ENCODE measurements around the gene ABCA1.

Gene ABCA1

GRCh38 chr9:104820336-104820735 lies 107.6 kb downstream of the ABCA1 start:
- Histone ChIP-seq H3K9me3 (ENCODE audit: control insufficient read depth, insufficient read depth, low read length) (no peaks in the 10 kb centered on the region), H3K27me3 (ENCODE audit: control insufficient read depth, insufficient read depth, low read length) (no peaks in the 10 kb centered on the region), H3K4me1 (ENCODE audit: control insufficient read depth, insufficient read depth, low read length) (no peaks in the 10 kb centered on the region), H3K36me3 (ENCODE audit: control insufficient read depth, insufficient read depth, low read length) (peaks cover 56% of the 10 kb centered on the region), H3K9ac (ENCODE audit: low read depth, low read length) (no peak overlapping the region), H3K4me3 (ENCODE audit: low read depth, low read length) (no peak overlapping the region)

GRCh38 chr9:104819033-104819432 lies 108.9 kb downstream of the ABCA1 start:
- Histone ChIP-seq H3K9me3 (ENCODE audit: control insufficient read depth, insufficient read depth, low read length) (no peaks in the 10 kb centered on the region), H3K4me3 (ENCODE audit: low read depth, low read length) (no peak overlapping the region), H3K9ac (ENCODE audit: low read depth, low read length) (no peak overlapping the region), H3K4me1 (ENCODE audit: control insufficient read depth, insufficient read depth, low read length) (no peaks in the 10 kb centered on the region), H3K27me3 (ENCODE audit: control insufficient read depth, insufficient read depth, low read length) (no peaks in the 10 kb centered on the region), H3K36me3 (ENCODE audit: control insufficient read depth, insufficient read depth, low read length) (peaks cover 54% of the 10 kb centered on the region)

GRCh38 chr9:104817437-104817836 lies 110.5 kb downstream of the ABCA1 start:
- Histone ChIP-seq H3K9me3 (ENCODE audit: control insufficient read depth, insufficient read depth, low read length) (no peaks in the 10 kb centered on the region), H3K27me3 (ENCODE audit: control insufficient read depth, insufficient read depth, low read length) (no peaks in the 10 kb centered on the region), H3K36me3 (ENCODE audit: control insufficient read depth, insufficient read depth, low read length) (peaks cover 49% of the 10 kb centered on the region), H3K4me3 (ENCODE audit: low read depth, low read length) (no peak overlapping the region), H3K9ac (ENCODE audit: low read depth, low read length) (no peak overlapping the region), H3K4me1 (ENCODE audit: control insufficient read depth, insufficient read depth, low read length) (no peaks in the 10 kb centered on the region)

GRCh38 chr9:104815851-104816565 lies 111.9 kb downstream of the ABCA1 start:
- Histone ChIP-seq H3K36me3 (ENCODE audit: control insufficient read depth, insufficient read depth, low read length) (peaks cover 40% of the 10 kb centered on the region), H3K4me1 (ENCODE audit: control insufficient read depth, insufficient read depth, low read length) (no peaks in the 10 kb centered on the region), H3K27me3 (ENCODE audit: control insufficient read depth, insufficient read depth, low read length) (no peaks in the 10 kb centered on the region), H3K9me3 (ENCODE audit: control insufficient read depth, insufficient read depth, low read length) (no peaks in the 10 kb centered on the region), H3K9ac (ENCODE audit: low read depth, low read length) (no peak overlapping the region), H3K4me3 (ENCODE audit: low read depth, low read length) (no peak overlapping the region)

- peaks cover 12% of the 10 kb centered on the region for H3K36me3 ChIP-seq (ENCODE audit: control insufficient read depth, insufficient read depth, low read length)
- H3K4me1 ChIP-seq (ENCODE audit: control insufficient read depth, insufficient read depth, low read length) = no peaks in the 10 kb centered on the region
- no peak overlapping the region for H3K9ac ChIP-seq (ENCODE audit: low read depth, low read length)
- no peaks in the 10 kb centered on the region for H3K27me3 ChIP-seq (ENCODE audit: control insufficient read depth, insufficient read depth, low read length)
- no peak overlapping the region for H3K4me3 ChIP-seq (ENCODE audit: low read depth, low read length)
- H3K9me3 ChIP-seq (ENCODE audit: control insufficient read depth, insufficient read depth, low read length) = no peaks in the 10 kb centered on the region
Observed at GRCh38 chr9:104810421-104811339, 117.3 kb downstream of the ABCA1 start.

- H3K9me3 ChIP-seq (ENCODE audit: control insufficient read depth, insufficient read depth, low read length) = no peaks in the 10 kb centered on the region
- H3K36me3 ChIP-seq (ENCODE audit: control insufficient read depth, insufficient read depth, low read length) = peaks cover 17% of the 10 kb centered on the region
- no peaks in the 10 kb centered on the region for H3K4me1 ChIP-seq (ENCODE audit: control insufficient read depth, insufficient read depth, low read length)
Observed at GRCh38 chr9:104808035-104808614, 119.8 kb downstream of the ABCA1 start.

GRCh38 chr9:104805441-104805840 lies 122.5 kb downstream of the ABCA1 start:
- H3K27me3 ChIP-seq (ENCODE audit: control insufficient read depth, insufficient read depth, low read length) = no peaks in the 10 kb centered on the region
- no peaks in the 10 kb centered on the region for H3K9me3 ChIP-seq (ENCODE audit: control insufficient read depth, insufficient read depth, low read length)
- no peak overlapping the region for H3K4me3 ChIP-seq (ENCODE audit: low read depth, low read length)
- H3K9ac ChIP-seq (ENCODE audit: low read depth, low read length) = no peak overlapping the region
- H3K4me1 ChIP-seq (ENCODE audit: control insufficient read depth, insufficient read depth, low read length) = no peaks in the 10 kb centered on the region
- H3K36me3 ChIP-seq (ENCODE audit: control insufficient read depth, insufficient read depth, low read length) = peaks cover 14% of the 10 kb centered on the region

More at GRCh38 chr9:104808035-104808614, 119.8 kb downstream of the ABCA1 start:
- Histone ChIP-seq H3K4me3 (ENCODE audit: low read depth, low read length) (no peak overlapping the region), H3K9ac (ENCODE audit: low read depth, low read length) (no peak overlapping the region), H3K27me3 (ENCODE audit: control insufficient read depth, insufficient read depth, low read length) (no peaks in the 10 kb centered on the region)

- H3K4me1 ChIP-seq (ENCODE audit: control insufficient read depth, insufficient read depth, low read length) = no peaks in the 10 kb centered on the region
- H3K9me3 ChIP-seq (ENCODE audit: control insufficient read depth, insufficient read depth, low read length) = no peaks in the 10 kb centered on the region
- no peak overlapping the region for H3K9ac ChIP-seq (ENCODE audit: low read depth, low read length)
- H3K4me3 ChIP-seq (ENCODE audit: low read depth, low read length) = no peak overlapping the region
- no peaks in the 10 kb centered on the region for H3K27me3 ChIP-seq (ENCODE audit: control insufficient read depth, insufficient read depth, low read length)
- peaks cover 14% of the 10 kb centered on the region for H3K36me3 ChIP-seq (ENCODE audit: control insufficient read depth, insufficient read depth, low read length)
Observed at GRCh38 chr9:104802906-104803305, 125.0 kb downstream of the ABCA1 start.

GRCh38 chr9:104802110-104802509 lies 125.8 kb downstream of the ABCA1 start:
- H3K4me3 ChIP-seq (ENCODE audit: low read depth, low read length) = no peak overlapping the region
- H3K27me3 ChIP-seq (ENCODE audit: control insufficient read depth, insufficient read depth, low read length) = no peaks in the 10 kb centered on the region
- no peaks in the 10 kb centered on the region for H3K9me3 ChIP-seq (ENCODE audit: control insufficient read depth, insufficient read depth, low read length)
- peaks cover 14% of the 10 kb centered on the region for H3K36me3 ChIP-seq (ENCODE audit: control insufficient read depth, insufficient read depth, low read length)
- H3K4me1 ChIP-seq (ENCODE audit: control insufficient read depth, insufficient read depth, low read length) = no peaks in the 10 kb centered on the region
- H3K9ac ChIP-seq (ENCODE audit: low read depth, low read length) = no peak overlapping the region

- Histone ChIP-seq H3K36me3 (ENCODE audit: control insufficient read depth, insufficient read depth, low read length) (peaks cover 10% of the 10 kb centered on the region), H3K4me1 (ENCODE audit: control insufficient read depth, insufficient read depth, low read length) (no peaks in the 10 kb centered on the region), H3K4me3 (ENCODE audit: low read depth, low read length) (no peak overlapping the region), H3K27me3 (ENCODE audit: control insufficient read depth, insufficient read depth, low read length) (no peaks in the 10 kb centered on the region), H3K9ac (ENCODE audit: low read depth, low read length) (no peak overlapping the region), H3K9me3 (ENCODE audit: control insufficient read depth, insufficient read depth, low read length) (no peaks in the 10 kb centered on the region)
Observed at GRCh38 chr9:104800068-104800785, 127.7 kb downstream of the ABCA1 start.

GRCh38 chr9:104798209-104798995 lies 129.6 kb downstream of the ABCA1 start:
- no peak overlapping the region for H3K9ac ChIP-seq (ENCODE audit: low read depth, low read length)
- H3K4me1 ChIP-seq (ENCODE audit: control insufficient read depth, insufficient read depth, low read length) = no peaks in the 10 kb centered on the region
- H3K27me3 ChIP-seq (ENCODE audit: control insufficient read depth, insufficient read depth, low read length) = no peaks in the 10 kb centered on the region
- no peaks in the 10 kb centered on the region for H3K9me3 ChIP-seq (ENCODE audit: control insufficient read depth, insufficient read depth, low read length)
- H3K36me3 ChIP-seq (ENCODE audit: control insufficient read depth, insufficient read depth, low read length) = peaks cover 5% of the 10 kb centered on the region
- H3K4me3 ChIP-seq (ENCODE audit: low read depth, low read length) = no peak overlapping the region

Measured in iPS-15b (cell line).